HG03439 (cell line): ENCODE measurements around the gene OR2AG2.

ENCODE experiments used
- ATAC-seq: cut with Tn5 transposase; IDR thresholded peaks from one replicate; pipeline ENCODE4 v1.9.1; 2021; ENCODE audit warnings: mild to moderate bottlenecking, moderate library complexity; ENCODE audit not compliant: unreplicated experiment

Gene OR2AG2

DNA sequence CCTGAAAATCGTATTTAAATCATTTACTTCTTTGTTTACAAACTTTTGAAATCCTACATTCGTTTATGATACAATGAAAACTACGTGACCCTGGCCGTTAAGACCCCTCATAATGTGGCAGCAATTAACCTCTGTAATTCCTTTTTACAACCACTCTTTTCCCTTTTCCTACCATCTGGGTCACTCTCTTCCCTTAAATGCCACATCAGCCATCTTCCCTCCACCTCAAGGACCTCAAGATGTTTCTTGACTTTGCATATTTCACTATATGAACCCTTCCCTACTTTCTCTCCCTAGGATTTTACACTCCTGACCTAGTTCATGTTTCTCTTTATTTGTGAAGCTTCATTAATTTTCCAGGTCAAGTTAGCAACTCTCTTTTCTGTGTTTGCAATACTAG is 26.8 kb downstream of the OR2AG2 start:
- ATAC-seq: no peak

DNA sequence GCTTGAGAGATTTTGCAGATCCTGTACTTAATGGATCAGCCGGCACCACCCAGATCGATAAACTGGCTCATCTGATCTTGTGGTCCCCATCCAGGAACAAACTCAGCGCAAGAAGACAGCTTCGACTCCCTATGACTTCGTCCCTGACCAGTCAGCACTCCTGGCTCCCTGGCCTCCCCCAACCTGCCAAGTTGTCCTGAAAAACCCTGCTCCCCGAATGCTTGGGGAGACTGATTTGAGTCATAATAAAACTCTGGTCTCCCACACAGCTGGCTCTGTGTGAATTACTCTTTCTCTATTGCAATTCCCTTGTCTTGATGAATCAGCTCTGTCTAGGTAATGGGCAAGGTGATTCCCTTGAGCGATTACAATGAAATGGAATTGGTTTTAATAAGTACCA is 29.5 kb downstream of the OR2AG2 start:
- no peak for ATAC-seq

DNA sequence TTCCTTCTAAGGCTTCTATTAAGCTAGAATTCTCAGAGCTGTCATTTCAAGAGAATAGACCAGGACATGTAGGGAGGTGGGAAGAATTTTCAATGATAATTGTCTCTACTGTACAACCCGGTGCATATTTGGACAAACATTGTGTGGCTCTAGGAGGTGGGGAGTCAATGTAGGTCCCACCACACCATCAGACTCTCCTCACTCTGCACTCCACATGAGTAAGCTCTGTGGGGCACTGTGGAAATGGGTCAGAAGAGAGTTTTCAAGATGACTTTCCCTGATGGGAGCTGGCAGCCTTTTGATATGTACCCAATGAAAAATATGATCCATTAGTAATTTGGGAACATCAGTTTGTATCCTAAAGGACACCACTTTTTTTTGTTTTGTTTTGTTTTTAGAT is 33.2 kb downstream of the OR2AG2 start:
- no peak for ATAC-seq

DNA sequence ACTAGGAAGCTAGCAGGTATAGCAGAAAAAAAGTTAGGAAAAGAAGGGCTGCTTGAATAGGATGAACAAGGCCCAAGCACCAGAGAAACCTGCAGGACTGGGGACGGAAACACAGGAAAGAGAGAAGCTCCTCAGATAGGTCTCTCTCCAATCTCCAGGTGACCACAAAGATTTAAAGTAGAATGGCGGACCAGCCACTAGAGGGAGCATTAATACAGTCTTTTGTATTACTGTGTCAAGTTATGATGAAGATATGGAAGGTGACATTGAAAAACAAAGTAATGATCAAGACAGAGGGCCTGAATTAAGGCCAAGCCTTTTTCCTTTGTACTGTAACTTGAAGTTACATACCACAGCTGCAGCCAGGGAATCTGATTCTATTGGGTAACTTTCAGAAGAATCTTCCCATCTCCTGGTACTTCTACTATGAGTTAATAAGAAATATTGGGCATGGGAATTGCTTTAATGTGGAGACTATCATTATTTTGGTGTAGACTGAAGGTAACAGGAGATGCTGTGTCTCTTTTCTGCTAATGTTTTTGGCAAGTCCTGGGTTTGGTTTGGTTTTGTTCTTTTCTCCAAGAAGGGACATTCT is 33.8 kb downstream of the OR2AG2 start:
- peak; percentile 72 for ATAC-seq

DNA sequence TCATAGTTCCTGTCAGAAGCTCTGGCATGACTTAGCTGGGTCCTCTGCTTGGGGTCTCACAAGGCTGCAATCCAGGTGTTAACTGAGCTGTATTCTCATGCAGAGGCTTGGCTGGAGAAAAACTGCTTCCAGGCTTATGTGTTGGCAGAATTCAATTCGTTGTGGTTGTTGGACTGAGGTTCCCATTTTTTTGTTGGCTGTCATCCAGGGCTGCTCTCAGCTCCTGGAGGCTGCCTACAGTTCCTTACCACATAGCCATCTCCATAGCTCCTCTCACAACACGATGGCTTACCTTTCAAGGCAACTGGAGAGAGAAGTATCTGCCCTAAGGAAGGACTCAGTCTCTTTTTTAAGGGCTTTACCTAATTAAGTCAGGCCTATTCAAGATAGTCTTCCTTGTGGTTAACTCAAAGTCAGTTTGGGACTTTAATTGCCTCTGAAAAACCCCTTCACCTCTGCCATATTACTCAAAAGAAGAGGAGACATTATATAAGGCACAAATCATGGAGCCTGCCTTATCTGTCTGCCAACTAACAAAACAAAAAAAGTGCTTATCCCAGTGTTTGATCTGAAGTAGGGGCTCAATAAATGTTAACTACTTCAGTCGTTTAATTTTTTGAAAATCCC is 35.2 kb downstream of the OR2AG2 start:
- no peak for ATAC-seq

DNA sequence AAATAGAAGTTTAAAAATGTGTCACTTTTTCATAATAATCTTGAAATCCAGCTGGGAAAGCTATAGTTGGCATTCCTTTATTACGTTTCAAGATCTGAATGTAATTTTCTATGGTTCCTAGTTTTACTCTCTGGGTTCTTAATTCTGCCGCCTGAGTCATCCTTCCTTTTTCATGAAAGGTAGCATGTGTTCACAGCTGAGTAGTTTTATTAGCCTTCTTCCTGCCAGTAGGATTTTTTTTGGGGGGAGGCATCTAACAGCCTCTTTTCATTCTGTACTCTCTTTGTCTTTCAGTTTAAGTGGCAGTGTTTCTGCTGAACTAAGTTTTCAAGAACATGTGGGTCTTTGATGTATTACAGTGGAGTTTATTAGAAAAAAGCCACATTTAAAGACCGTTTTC is 36.5 kb downstream of the OR2AG2 start:
- no peak for ATAC-seq

DNA sequence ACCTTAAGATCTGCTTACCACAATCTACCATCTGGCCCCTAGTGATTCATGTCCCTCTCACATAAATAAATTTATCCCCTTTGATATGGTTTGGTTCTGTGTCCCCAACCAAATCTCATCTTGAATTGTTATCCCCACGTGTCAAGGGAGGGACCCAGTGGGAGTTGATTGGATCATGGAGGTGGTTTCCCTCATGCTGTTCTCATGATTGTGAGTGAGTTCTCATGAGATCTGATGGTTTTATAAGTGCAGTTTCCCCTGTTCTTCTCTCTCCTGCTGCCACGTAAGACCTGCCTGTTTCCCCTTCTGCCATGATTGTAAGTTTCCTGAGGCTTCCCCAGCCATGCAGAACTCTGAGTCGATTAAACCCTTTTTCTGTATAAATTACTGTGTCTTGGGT is 37.2 kb downstream of the OR2AG2 start:
- no peak for ATAC-seq

DNA sequence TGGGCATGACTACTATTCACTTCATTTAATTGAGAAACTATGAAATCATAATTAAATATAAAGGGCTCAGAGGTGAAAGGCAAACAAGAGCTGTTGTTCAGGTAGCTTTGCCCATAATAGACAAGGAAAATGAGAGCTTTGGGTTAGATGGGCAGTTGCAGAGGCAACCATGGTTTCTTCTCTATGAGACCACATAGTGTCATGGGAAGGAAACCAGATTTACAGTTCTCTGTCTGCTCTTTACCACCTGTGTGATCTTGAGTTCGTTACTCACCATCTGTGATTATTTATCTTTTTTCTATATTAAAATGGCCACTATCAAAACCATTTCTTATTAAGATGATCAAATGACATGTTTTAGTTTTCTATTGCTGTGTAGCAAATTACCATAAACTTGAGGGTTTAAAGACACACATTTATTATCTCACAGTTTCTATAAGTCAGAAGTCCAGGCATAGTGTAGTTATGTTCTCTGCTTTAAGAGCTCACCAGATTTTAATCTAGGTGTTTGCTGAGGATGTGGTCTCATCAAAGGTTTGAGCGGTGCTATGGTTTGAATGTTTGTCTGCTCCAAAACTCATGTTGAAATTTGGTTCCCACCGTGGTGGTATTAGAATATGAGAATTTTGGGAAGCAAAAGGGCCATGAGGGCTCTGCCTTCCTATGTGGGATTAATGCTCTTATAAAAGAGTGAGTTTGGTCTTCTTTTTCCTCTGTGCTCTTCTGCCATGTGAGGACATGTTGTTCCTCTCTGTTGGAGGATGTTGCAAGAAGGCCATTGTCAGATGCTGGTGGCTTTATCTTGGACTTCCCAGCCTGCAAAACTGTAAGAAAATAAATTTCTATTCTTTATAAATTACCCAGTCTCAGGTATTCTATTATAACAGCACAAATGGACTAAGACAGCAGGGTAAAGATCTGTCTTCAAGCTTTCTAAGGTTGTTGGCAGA is 38.2 kb downstream of the OR2AG2 start:
- no peak for ATAC-seq

DNA sequence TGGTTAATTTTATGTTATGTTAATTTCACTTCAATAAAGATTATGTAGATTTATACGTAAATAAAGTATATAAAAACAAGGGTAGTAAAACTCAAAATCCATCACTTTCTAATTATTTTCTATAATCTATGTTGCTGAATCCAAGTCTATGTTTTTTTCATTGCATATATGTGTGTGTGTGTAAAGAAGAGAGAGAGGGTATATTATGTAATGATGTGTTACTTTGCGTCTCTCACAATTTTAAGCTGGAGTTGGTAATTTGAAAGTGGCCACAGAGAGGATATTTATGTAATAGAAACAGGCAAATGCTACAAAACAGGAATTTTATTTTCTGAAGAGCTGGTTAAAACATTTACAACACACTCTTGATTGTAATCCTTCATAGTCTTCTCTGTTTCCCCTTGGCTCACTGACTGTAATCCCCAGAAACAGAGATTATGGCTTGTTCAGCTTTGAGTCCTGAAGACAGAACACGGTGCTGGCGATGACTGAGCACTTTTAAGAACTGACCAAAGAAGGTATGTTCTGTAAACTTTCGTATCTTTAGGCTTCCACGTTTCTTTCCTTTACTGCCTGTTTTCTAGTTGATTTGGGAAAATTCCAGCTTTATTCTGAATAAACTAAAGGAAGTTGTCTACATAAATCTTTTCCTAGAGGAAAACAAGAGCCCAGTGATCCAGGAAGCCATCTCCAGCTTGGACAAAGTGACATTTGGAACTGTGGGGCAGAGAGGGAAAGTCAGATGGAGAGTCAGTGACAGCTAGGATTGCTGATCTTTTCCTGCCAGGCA is 43.6 kb downstream of the OR2AG2 start:
- ATAC-seq: no peak

DNA sequence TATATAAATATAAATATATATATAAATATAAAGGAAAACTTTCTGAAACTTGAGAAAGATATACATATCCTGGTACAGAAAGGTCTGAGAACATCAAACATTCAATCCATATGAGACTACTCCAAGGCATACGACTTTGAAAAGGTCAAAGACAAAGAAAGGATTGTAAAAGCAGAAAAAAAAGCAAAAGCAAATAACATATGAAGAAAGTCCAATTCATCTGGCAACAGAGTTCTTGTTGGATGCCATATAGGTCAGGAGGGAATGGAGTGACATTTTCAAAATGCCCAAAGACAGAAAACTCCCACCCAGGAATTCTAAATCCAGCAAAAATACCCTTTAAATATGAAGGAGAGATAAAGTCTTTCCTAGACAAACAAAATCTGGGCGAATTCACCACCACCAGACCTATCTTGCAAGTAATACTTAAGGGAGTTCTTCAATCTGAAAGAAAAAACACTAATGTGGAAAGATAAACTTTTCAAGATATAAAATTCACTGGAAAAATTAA is 46.3 kb downstream of the OR2AG2 start:
- ATAC-seq: no peak

DNA sequence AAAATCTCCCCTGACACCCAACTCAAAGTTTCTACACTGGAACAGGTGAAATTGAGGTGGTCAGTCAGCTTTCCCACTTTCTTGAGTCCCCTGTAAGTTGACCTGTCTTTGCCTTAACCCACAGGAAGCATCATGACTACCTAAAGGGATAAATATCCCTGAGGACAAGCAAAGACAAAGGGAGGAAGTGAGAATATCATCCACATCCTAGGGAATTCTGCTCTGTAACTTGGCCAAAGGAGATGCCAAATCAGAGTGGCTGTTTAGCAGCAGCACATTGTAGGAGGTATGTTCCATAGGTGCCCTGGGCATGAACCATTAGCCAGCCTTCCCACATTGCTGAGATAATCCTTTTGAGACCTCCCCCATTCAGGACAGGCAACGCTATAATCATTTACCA is 47.8 kb downstream of the OR2AG2 start:
- no peak for ATAC-seq

DNA sequence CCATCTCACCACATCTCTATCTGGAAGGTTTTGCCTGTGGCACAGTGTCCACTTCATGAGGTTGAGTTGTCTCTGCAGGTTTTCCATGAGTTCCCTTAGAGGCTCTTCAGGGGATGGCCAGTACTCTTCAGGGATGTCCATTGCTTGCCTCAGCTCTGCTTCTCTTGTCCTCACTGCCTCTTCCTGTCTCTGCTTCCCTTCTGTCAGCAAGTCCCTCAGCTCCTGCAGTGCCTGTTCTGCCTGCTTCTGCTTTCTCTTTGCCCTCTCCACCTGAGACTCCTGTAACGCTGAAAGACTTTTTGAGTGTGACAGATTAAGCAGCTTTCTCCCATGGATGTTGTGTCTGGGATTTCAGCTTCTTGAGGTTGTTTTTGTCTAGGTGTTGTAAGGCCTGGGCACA is 50.4 kb downstream of the OR2AG2 start:
- ATAC-seq: no peak

DNA sequence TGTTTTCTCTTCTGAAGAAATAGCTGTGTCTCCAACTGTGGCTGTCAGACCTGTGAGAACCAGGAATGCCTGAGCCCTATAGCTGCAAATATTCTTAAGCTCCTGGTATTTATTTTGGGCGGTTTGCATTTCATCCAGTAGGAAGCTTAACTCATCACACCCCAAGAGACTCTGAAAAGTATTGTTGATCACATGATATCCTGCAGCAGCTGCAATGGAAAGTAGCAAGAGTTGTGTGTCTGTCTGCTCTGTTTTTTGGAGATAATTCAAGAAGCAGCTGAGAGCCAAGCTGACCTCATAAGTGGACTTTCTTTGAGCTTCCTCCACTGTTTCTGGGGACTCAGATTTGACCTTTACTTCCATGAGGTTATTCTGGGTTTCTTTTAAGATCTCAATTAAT is 52.2 kb downstream of the OR2AG2 start:
- ATAC-seq: no peak

DNA sequence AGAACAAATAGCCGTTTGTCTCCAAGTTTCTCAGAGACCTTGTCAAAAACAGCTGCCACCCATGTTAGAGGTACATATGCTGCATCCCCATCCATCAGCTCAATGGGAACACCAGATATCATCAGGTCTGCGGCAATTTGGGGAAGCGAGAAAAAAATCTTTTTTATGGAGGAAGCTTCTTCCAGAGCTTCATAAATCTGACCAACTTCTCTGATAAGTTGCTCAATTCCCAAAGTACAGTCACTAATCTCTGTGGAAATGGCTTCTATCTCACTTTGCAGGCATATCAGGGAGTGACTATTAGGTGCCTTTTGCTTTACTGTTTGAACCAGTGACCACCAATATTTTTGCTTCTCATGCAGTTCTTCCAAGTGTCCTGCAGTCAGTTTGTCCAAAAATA is 54.4 kb downstream of the OR2AG2 start:
- no peak for ATAC-seq
